Fibroblast of mammary gland (primary cell): ENCODE data around the gene KIF26B.

Source experiments
- DNase-seq: peaks from one replicate; pipeline ENCODE4 v3.0.0-alpha.2; 2010; ENCODE audit warnings: low read depth
- H3K4me3 ChIP-seq: 2 replicates; pipeline ENCODE4 v1.5.1; 2011; ENCODE audit warnings: low read depth, mild to moderate bottlenecking, low read length, moderate library complexity; ENCODE audit not compliant: control insufficient read depth
- TF ChIP-seq, protein P1 (sequence below): conservative IDR thresholded peaks from 2 replicates; pipeline ENCODE4 v1.5.1; 2011; ENCODE audit warnings: low read depth, low read length, inconsistent platforms; ENCODE audit not compliant: control insufficient read depth, insufficient read depth

Gene KIF26B

DNA sequence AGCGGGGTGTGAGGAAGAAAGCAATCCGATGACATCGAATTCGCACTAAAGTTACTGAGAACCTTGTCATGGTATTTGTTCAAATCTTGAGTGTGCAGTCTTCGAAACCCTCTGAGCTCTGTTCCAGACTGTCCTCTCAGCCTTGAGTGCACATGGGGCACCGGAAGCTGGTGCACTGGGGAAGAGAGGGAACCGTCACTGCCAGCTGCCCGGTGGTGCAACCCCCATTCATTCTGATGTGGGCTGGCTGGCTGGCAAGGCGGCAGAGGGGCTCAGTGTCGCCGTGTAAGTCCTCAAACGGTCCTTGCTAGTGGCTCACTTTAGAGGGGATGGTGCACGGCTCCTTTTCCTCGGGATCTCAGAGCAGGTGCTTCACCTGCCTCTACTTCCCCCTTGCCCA is 137.4 kb downstream of the KIF26B start:
- DNase-seq, result no peak

DNA sequence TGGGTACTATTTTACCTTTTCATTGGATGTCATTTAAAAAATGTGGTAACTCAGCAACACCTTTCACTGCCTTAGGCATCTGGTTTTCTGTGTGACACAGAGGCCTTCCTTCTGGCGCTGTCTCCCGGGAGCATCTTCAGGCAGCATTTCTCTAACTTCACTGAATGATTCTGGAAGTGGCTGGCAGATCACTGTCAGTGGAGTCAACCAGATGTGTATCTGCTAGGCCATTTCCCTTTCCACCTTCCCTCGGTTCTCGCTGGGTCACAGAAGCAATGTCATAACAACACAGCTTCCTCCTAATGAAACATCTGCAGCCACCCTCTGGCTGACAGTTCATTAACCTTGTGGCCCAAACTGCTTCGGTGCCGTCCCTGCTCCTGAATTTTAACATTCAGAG is 137.8 kb downstream of the KIF26B start:
- no peak overlapping the region for H3K4me3 ChIP-seq

More for the DNA sequence above, 137.4 kb downstream of the KIF26B start:
- TF ChIP-seq, protein P1, sequence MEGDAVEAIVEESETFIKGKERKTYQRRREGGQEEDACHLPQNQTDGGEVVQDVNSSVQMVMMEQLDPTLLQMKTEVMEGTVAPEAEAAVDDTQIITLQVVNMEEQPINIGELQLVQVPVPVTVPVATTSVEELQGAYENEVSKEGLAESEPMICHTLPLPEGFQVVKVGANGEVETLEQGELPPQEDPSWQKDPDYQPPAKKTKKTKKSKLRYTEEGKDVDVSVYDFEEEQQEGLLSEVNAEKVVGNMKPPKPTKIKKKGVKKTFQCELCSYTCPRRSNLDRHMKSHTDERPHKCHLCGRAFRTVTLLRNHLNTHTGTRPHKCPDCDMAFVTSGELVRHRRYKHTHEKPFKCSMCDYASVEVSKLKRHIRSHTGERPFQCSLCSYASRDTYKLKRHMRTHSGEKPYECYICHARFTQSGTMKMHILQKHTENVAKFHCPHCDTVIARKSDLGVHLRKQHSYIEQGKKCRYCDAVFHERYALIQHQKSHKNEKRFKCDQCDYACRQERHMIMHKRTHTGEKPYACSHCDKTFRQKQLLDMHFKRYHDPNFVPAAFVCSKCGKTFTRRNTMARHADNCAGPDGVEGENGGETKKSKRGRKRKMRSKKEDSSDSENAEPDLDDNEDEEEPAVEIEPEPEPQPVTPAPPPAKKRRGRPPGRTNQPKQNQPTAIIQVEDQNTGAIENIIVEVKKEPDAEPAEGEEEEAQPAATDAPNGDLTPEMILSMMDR, result no peak
- no peak overlapping the region for H3K4me3 ChIP-seq

DNA sequence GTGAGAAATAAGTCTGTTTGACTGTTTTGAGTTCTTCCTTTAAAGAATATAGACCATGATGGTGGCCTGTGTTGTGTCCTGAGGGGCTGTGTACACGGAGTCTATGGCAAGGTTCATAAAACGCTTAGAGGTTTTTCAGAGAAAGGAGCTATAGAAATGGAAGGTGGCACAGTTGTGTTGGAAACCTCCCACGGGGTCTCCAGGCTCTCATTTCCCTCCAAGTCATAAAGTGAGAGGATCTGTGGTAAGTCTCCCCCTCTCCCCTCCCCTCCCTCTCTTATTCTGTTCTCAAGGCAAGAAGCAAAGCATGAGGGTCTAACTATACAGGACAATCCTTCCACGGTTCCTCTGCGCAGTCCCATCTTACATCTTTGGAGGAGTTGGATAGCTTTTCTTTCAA is 139.2 kb downstream of the KIF26B start:
- no peak for DNase-seq
- H3K4me3 ChIP-seq, result no peak overlapping the region
- TF ChIP-seq, protein P1, result no peak

More for the DNA sequence above, 137.8 kb downstream of the KIF26B start:
- TF ChIP-seq, protein P1, result no peak
- no peak for DNase-seq

GRCh38 chr1:245298781-245299180 is 144.0 kb downstream of the KIF26B start:
- DNase-seq, result peak; percentile 88
- peak overlapping the region; percentile 7 for H3K4me3 ChIP-seq
- TF ChIP-seq, protein P1, result no peak

DNA sequence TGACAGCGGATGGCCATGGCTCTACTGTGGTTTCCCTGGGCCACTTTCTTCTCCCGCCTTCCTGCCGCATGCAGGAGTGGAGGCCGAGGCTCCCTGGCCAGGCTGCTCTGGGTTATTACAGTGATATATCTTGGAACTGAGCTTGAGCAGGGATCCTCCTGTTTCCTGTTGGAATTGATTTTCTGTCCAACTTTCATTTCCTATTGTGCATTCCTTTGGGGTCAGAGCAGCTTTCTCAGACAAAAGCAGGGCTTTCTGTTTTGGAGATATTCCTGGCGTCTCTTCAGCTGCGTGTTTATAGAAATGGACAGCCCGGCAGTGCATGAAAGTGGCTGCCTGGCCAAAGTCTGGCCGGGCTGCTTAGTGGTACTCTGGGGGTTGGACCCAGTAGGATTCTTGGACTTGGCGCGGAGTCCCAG is 146.4 kb downstream of the KIF26B start:
- TF ChIP-seq, protein P1, result no peak
- DNase-seq, result peak; percentile 29
- H3K4me3 ChIP-seq, result no peak overlapping the region

DNA sequence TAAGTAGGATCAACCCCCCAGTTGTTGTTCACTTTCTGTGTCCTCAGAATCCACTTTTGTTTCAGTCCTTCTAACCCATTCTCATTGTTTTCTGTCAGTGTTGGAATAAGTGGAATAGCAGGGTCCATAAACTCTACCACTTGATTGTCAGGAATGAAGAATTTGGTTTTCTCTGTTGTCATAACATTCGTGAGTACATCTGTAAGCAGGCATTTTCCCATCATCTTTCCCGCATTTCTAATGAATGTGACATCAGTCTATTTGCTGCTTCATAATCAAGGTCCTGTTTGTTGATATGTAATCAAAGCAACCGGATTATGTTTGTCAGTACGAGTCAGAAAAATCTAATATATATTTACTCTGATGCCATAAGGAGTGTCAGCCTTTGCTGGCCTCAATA is 147.1 kb downstream of the KIF26B start:
- no peak overlapping the region for H3K4me3 ChIP-seq
- no peak for DNase-seq
- TF ChIP-seq, protein P1, result no peak

- no peak for DNase-seq
- TF ChIP-seq, protein P1, result no peak
- H3K4me3 ChIP-seq, result no peak overlapping the region
Observed at GRCh38 chr1:245304698-245305097, 149.9 kb downstream of the KIF26B start.
